Breast epithelium (tissue), 3 donors: ENCODE data around the gene RPL12.

ENCODE experiments used
- CTCF ChIP-seq, 3 donors: fragments of 450-650 bp; IDR thresholded peaks; one replicate each; pipeline ENCODE4 v1.5.1; 2016 to 2017; ENCODE audit warnings: antibody characterized with exemption in 3 of 3, mild to moderate bottlenecking in 3 of 3, moderate library complexity in 3 of 3
- POLR2A ChIP-seq: fragments of 450-650 bp; IDR thresholded peaks from one replicate; pipeline ENCODE4 v1.6.1; 2016; ENCODE audit warnings: antibody characterized with exemption, mild to moderate bottlenecking, moderate library complexity
- POLR2AphosphoS5 ChIP-seq, 3 donors: sonication (generic); formaldehyde crosslinking; IDR thresholded peaks; one replicate each; pipeline ENCODE4 v1.6.1; 2017; ENCODE audit warnings: antibody characterized with exemption in 3 of 3

- TF ChIP-seq CTCF (IDR thresholded peaks at IDR 0.05): no peak
- no peak for TF ChIP-seq POLR2A
- TF ChIP-seq POLR2AphosphoS5 (IDR thresholded peaks at IDR 0.05): no peak
Observed at GRCh38 chr9:127430415-127430814, 20.8 kb downstream of the RPL12 start.
